Measurements from ENCODE around the gene SMARCB1.

DNA sequence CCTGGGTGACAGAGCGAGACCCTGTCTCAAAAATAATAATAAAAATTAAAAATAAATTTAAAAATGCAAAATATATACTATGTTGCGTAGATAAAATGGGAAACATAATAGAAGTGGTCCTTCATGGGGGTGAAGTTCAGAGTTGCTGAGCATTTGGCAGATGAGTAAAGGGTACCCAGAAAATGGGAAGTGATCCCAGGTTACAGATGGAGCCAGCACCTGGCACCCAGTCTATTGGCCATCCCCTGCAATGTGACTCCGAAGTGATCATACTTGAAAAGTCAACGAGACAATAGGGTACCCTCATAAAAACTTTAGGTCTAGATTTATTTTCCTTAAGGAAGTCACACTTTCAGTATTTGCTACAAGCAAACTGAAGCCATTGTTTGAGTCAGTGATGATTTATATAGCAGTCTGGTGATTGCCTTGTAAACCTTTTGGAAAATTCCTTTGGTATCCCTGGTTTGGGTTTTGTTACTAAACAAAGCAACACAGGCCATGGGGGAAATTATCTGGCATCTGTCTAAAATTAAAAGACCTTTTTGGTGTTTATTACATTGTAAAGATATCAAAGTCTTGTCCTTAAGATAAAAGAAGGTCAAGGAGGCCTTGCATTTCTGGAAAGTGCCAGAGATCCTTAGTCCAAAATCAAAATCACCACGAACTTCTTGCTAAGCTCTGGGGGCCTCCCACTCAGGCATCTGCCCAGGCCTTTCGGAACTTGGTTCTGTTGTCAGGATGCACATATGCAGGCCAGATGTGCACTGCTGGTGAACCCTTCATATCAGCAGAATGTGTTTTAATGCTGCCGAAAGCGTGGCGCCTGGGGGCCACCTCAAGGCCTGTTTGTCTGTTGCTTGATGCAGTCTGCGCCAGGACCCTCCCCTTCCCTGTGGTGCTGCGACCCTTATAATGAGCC is 4.3 kb downstream of the SMARCB1 start:
- TF ChIP-seq POLR2AphosphoS5 (IDR thresholded peaks at IDR 0.05) (no peak), POLR2A (IDR thresholded peaks at IDR 0.05) (no peak)

Measured in sigmoid colon (tissue), 4 donors.